Stimulated activated CD4-positive, alpha-beta T cell treated with anti-CD3 and anti-CD28 coated beads, Interleukin-12 subunit alpha, Interleukin-12 subunit beta, amount 100 ng/mL, for 4 hours (primary cell): ENCODE measurements around the gene ZNF564.
"Not testable (repeated sequence)": the region's sequence is repeated elsewhere in the genome, so short reads cannot be mapped to it uniquely, and the experiment has no call there.

Source experiments
- DNase-seq: peaks from one replicate; pipeline ENCODE4 v3.0.0-alpha.2; 2020

The ZNF564 gene

DNA sequence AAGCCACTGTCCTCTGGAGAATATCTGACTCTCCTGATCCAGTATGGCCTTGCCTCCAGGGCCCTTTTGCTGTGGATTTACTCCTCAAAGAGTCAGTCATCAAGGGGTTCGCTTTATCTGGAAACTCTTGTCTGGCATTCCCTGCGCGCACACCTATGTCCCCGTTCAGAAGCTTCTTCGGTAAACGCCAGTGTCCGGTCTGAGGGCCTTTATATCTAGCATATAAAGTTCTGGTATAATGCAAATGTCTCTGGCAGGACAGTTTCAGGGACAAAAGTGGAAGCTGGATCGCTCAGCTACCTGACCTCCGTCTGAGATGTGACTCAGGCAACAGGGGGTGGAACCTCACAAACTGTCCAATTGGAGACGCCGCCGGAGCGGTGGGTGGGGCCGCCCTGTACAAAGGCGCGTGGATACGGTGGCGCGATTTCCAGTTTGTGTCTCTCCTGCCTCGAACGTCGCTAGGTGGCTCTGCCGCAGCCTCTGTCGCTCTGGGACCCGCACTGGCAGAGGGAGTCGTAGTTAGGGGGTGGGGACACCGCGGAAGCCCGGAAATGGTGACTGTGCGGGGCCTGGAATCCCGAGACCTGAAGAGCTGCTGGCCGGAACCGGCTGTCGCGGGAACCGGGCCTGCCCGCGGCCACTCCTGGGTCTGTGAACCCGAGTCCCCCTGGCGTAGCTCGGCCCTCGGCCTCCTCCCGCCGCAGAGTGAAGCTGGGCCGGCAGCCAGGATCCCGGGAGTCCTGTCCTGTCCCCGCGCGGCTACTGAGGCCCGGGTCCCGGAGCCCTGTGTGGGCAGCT is 56.1 kb downstream of the ZNF564 start:
- DNase-seq = peak; percentile 89

- no peak for DNase-seq
Observed at GRCh38 chr19:12494260-12494860, 56.9 kb downstream of the ZNF564 start.

- not testable (repeated sequence) for DNase-seq
Observed at GRCh38 chr19:12486265-12486783, 65.0 kb downstream of the ZNF564 start.

DNA sequence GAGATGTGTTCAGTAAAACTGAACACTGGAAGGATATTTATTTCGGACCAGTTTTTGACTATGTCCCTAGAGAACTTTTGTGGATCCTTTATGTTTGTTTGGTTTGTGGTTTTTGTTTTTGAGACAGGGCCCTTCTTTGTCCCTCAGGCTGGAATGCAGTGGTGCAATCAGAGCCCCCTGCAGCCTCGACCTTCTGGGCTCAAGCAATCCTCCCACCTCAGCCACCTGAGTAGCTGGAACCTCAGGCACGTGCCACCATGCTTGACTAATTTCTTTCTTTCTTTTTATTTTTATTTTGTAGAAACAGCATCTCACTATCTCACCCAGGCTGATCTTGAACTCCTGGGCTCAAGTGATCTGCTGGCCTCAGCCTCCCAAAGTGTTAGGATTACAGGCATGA is 65.7 kb downstream of the ZNF564 start:
- no peak for DNase-seq

- DNase-seq = no peak
Observed at GRCh38 chr19:12485052-12485416, 66.2 kb downstream of the ZNF564 start.

DNA sequence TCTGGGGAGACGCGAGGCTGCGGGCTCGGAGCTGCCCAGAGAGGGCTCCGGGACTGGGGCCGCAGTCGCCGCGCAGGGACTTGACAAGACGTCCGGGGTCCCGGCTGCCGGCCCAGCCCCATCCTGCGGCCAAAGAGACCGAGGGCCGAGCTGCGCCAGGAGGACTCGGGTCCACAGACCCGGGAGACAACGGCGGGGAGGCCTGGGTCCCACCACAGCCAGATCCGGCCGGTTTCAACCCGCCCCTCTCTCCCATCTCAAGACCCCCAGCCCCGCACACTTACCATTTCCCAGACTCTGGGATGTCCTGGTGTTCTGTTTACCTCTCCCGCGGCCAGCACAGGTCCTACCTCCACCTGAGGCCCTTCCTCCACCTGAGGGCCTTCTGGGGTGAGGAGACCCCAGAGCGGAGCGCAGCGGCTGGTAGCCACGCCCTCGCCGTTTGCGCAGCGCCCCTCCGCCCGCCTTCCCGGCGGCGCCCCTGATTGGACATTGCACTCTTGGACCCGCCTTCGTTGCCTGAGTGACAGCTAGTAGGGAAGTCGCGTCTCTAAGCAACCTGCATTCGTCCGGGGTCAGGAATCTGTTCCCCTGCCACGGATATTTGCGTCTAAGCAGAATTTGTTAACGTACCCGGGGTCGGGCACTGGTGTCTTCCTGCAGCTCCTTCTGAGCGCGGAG is 66.8 kb downstream of the ZNF564 start, which contains the start of gene ZNF709:
Gene ZNF709 (minus strand): TSS at position 446 of the 681 bp plus-strand sequence. CDS start 159 bp downstream, at position 287.
- DNase-seq = peak; percentile 87

GRCh38 chr19:12484011-12484370 is 67.3 kb downstream of the ZNF564 start:
- DNase-seq = no peak

DNA sequence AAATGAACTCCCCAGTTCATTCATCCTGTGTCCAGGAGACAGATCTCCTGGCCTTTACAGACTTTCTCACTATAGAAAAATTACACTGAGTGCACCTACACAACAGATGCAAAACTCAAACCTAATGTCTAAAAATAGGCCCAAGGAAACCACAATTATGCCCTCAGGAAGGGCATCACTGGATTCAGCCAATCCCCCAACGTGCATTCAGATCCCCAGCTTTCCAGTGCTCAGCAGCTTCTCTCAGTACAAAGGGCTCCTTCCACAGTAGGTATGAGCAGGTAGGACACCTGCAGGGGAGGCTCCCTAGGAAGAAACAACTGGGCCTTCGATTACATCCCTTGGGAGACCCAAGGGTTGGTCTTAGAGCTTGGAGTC is 68.8 kb downstream of the ZNF564 start:
- no peak for DNase-seq

DNA sequence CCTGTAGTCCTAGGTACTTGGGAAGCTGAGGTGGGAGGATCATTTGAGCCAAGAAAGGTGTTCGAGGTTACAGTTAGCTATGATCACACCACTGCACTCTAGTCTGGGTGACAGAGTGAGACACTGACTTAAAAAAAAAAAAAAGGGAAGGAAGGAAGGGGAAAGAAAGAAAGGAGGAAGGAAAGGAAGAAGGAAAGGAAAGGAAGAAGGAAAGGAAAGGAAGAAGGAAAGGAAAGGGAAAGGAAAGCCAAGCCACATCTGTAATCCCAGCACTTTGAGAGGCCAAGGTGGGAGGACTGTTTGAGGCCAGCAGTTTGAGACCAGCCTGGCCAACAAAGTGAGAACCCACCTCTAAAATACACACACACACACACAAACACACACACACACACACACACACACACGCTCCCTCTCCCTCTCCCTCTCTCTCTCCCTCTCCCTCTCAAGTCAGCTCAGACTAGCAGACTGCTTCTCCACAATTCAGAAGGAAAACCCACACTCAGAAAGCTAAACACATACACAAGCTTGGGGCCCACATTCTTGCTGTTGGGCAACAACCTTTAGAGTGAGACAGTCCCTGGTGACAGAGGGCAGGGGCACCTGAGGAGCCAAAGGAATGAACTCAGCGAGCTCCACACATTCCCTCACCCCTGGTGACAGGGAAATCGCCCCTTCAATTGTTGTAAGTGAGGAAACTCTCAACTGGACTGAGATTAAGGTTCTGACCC is 69.3 kb downstream of the ZNF564 start:
- DNase-seq = no peak

DNA sequence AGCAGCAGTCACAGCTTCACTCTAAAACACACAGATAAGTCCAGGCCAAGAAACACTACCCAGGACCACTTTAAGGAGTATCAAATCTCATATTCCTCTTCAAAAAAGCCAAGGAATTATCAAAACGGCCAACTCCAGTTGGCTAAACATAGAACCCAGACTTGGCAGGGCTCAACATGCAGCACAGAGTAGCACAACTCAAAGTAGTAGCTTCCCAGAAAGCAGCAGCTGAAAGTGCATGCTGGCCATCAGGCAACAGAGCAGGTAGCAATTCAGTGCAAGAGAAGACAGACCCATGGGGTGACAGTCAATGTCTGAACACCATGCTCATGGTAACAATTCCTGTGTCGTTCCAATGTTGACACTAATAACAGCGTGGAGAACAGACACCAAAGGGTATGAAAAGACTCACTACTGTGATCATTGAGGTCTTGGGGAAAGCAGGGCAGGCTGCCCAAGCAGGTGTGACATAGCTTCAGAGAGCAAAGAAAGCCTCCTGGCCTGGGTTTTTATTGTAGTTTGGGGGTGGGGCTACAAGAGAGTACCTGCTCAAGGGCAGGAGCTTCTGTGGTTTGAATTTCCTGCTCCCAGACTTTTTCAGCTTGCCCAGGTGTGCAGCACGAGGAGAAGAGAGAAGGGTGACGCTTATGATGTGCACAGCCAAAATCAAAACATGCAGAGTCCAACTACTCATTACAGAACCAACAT is 72.9 kb downstream of the ZNF564 start:
- no peak for DNase-seq
